Fibroblast of lung (primary cell): Measurements from ENCODE around the gene OR51G2.

Experiments used
- CTCF ChIP-seq, 2 donors: IDR thresholded peaks in 1 of 2; conservative IDR thresholded peaks in 1 of 2; 1 replicate in 1 of 2; 2 replicates in 1 of 2; pipeline ENCODE4 v1.5.1; 2011 to 2012; ENCODE audit warnings: low read length in 2 of 2, control low read depth in 1 of 2, inconsistent platforms in 1 of 2, low read depth in 1 of 2, mild to moderate bottlenecking in 1 of 2
- EZH2 ChIP-seq: IDR thresholded peaks from 2 replicates; pipeline ENCODE4 v1.5.1; 2012; ENCODE audit warnings: low read length, control low read depth, mild to moderate bottlenecking; ENCODE audit errors: missing control alignments

- TF ChIP-seq CTCF (conservative IDR thresholded peaks at IDR 0.05 in 1 of 2, IDR thresholded peaks at IDR 0.05 in 1 of 2; ENCODE audit: low read depth in 1 of 2, low read length in 2 of 2) (no peak), EZH2 (no peak)
Observed at GRCh38 chr11:4960877-4961276, 41.7 kb upstream of the OR51G2 start.
